ENCODE results near the gene OR6J1. TPM values are rescaled to one million over a fixed set of nuclear protein-coding genes. Genes with fewer than 3 reads are reported as not detected.
"Not testable (repeated sequence)": the region's sequence is repeated elsewhere in the genome, so short reads cannot be mapped to it uniquely, and the experiment has no call there.

The OR6J1 gene
- polyA plus RNA-seq (2013, experiment 1 of 2; ENCODE audit: insufficient read length), result 0.19 TPM
- 0.14 TPM for polyA plus RNA-seq (2013, experiment 2 of 2; ENCODE audit: insufficient read length)

DNA sequence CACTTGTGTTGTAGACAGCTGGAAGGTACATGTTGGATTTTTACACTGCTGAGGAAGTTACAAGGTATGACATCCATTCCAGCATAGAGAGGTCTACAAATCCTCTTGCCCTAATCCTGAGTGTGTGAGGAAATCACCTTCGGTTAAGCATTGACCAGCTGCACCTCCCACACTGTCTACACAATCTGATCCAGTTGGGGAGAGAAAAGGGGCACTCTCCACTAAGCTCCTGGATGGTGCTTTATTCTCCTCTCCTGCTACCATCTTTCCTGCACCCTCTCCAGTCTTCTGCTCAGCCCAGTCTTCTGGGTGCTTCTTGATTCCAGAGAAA lies at the start of gene OR6J1:
Gene OR6J1, minus strand, starts transcription at position 48 of the 331 bp plus-strand sequence. CDS start 9,541 bp downstream, outside the sequence.
- DNase-seq, result no peak

DNA sequence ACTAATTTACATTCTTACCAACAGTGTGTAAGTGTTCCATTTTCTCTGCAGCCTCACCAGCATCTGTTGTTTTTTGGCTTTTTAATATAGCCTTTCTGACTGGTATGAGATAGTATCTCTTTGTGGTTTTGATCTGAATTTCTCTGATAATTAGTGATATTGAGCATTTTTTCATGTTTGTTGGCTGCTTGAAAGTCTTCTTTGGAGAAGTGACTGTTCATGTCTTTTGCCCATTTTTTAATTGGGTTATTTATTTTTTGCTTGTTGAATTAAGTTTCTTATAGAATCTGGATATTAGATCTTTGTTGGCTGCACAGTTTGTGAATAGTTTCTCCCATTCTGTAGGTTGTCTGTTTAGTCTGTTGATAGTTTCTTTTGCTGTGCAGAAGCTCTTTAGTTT lies 48.0 kb upstream of the OR6J1 start:
- DNase-seq, result no peak

DNA sequence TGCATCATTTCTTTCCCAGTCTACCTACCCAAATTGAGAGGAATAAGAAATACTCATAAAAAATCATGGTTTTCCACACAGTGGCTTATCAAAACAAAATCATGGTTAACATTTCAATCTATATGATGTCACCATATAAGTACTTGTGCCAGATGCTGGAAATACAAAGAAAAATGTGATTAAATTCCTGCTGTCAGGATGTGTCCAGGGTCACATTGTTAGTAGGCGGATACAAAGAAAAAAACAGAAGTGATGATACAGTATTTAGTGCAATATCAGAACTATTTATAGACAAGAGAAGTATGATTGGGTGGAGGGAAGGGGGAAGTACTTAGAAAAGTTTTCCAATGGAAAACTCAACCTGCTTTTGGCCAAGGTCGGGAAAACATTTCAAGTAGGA lies 47.0 kb upstream of the OR6J1 start:
- peak; percentile 88 for DNase-seq

DNA sequence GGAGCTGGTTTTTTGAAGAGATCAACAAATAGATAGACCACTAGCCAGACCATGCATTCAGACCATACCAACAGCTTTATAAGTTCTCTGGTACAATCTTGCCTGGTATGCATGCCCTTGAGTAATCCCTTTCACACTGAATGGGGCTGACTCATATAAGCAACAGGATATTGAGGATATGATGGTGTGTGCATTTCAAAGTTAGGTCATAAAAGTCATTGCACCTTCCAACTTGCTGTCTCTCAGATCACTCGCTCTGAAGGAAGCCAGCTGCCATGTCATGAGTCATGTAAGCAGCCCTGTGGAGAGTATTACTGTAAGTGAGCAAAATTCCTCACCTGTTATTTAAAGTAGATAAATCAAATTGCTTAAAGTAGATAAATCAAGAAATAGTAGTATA lies 45.0 kb upstream of the OR6J1 start:
- DNase-seq, result peak; percentile 91

DNA sequence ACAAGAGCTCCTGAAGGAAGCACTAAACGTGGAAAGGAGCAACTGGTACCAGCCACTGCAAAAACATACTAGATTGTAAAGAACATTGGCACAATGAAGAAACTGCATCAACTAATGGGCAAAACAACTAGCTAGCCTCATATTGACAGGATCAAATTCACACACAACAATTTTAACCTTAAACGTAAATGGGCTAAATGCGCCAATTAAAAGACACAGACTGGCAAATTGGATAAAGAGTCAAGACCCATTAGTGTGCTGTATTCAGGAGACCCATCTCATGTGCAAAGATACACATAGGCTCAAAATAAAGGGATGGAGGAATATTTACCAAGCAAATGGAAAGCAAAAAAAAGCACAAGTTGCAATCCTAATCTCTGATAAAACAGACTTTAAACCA lies 43.8 kb upstream of the OR6J1 start:
- DNase-seq, result not testable (repeated sequence)

DNA sequence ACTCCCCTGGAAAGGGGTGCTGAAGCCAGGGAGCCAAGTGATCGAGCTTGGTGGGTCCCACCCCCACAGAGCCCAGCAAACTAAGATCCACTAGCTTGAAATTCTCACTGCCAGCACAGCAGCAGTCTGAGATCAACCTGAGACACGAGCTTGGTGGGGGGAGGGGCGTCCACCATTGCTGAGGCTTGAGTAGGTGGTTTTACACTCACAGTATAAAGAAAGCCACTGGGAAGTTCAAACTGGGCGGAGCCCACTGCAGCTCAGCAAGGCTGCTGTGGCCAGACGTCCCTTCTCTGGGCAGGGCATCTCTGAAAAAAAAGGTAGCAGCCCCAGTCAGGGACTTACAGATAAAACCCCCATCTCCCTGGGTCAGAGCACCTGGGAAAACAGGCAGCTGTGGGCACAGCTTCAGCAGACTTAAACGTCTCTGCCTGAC lies 42.0 kb upstream of the OR6J1 start:
- not testable (repeated sequence) for DNase-seq

DNA sequence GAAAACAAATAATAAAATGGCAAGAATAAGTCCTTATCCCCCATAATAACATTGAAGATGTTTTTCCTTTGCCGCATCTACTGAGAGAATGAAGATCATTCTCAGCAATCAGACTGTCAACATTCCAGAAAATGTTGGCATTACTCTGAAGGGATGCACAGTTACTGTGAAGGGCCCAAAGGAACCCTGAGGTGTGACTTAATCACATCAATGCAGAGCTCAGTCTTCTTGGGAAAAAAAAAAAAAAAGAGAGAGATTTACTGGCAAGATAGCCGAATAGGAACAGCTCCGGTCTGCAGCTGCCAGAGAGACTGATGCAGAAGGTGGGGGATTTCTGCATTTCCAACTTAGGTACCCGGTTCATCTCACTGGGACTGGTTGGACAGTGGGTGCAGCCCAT lies 41.3 kb upstream of the OR6J1 start:
- no peak for DNase-seq

DNA sequence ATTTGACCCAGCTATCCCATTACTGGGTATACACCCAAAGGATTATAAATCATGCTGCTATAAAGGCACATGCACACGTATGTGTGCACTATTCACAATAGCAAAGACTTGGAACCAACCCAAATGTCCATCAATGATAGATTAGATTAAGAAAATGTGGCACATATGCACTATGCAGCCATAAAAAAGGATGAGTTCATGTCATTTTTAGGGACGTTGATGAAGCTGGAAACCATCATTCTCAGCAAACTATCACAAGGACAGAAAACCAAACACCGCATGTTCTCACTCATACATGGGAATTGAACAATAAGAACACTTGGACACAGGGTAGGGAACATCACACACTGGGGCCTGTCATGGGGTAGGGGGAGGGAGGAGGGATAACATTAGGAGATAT lies 39.3 kb upstream of the OR6J1 start:
- DNase-seq, result not testable (repeated sequence)

DNA sequence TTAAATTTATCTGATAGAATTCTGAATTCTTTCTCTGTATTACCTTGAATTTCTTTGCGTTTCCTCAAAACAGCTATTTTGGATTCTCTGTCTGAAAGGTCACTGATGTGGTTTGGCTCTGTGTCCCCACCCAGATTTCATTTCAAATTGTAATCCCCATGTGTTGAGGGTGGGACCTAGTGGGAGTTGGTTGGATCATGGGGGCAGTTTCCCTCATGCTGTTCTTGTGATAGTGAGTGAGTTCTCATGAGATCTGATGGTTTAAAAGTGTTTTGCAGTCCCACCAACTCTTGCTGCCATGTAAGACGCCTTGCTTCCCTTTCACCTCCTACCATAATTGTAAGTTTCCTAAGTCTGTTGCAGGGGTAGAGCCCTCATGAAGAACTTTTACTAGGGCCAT lies 34.1 kb upstream of the OR6J1 start:
- no peak for DNase-seq

DNA sequence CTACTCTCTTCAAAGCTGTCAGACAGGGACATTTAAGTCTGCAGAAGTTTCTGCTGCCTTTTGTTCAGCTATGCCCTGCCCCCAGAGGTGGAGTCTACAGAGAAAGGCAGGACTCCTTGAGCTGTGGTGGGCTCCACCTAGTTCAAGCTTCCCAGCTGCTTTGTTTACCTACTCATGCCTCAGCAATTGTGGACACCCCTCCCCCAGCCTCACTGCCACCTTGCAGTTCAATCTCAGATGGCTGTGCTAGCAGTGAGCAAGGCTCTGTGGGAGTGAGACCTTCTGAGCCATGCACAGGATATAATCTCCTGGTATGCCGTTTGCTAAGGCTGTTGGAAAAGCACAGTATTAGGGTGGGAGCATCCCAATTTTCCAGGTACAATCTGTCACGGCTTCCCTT lies 33.4 kb upstream of the OR6J1 start:
- not testable (repeated sequence) for DNase-seq

DNA sequence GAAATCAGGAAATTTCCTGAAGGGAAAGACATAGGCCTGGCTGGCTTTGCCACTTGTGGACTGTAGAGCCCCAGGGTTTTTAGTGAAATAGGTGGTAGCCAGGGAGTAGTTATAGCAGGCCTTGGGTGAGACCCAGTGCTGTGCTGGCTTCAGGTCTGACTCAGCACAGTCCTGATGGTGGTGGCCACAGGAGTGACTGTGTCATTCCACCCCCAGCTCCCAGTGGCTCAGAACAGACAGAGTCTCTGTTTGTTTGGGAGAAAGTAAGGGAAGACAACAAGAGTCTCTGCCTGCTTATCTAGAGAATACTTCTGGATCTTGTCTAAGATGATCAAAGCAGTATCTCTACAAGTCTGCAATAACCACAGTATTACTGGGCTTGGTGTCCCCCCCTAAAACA lies 27.5 kb upstream of the OR6J1 start:
- DNase-seq, result peak; percentile 55

DNA sequence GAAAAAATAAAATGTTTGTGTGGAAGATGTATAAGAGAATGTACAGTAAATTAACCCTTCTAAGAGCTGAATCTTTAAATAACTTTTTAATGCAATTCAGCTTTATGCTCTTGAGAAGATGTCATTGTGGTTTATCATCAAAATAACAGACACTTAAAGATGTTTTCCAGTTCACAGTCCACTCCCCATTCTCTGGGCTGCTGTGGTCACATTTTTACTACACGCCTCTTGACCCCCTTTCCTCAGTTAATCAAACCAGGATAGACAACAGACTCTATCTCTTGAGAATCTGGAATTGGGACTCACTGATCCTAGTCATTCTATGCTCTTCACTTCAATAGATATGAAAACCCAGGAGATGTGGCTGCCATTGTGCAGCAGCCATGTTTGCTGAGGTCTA lies 24.7 kb upstream of the OR6J1 start:
- peak; percentile 42 for DNase-seq

DNA sequence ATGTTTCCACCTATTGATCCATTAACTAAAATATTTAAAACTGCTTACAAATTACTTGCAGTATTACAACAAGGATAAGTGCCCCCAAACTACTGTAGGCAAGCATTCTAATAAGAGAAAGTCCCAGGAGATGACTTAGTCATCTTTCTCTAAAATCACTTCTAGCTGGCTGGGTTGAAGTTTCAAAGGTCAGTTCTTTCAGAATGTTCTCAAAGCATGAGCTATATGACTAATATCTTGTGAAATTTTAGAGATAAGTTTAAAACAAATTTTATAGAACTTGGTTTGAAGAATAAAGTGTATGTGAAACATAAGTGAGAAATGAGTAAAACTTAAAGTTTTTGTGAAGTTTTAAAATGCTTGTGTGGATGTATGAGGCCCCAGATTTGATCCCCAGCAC lies 24.3 kb upstream of the OR6J1 start:
- DNase-seq, result peak; percentile 86

DNA sequence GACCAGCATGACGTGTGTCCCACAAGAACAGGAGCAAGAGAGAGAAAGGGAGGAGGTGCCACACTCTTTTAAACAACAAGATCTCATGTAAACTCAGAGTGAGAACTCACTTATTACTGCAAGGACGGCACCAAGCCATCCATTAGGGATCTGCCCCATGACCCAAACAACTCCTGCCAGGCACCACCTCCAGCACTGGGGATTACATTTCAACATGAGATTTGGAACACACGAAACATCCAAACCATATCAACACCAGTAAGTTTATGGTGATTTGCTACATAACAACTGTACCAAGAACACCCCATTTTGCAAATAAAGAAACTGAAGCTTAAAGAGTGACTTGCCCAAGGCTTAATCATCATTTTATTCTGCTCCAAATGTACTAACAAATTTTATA lies 23.7 kb upstream of the OR6J1 start:
- no peak for DNase-seq

DNA sequence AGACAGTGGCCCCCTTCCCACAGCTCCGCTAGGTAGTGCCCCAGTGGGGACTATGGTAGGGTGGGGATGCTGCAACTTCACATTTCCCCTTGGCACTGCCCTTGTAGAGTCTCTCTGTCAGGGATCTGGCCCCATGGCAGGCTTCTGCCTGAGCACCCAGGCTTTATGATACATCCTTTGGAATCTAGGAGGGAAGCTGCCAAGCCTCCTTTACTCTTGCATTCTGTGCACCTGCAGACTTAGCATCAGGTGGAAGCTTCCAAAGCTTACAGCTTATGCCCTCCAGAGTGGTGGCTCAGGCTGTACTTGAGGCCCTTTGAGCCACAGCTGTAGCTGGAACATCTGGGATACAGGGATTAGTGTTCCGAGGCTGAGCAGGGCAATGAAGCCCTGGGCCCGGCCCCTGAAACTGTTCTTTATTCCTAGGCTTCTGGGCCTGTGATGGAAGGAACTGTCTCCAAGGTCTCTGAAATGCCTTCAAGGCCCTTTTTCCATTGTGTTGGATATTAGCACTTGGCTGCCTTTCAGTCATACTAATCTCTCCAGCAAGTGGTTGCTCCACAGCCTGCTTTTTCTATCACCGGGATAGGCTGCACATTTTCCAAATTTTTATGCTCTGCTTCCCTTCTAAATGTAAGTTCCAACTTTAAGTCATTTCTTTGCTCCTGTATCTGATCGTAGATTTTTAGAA lies 22.2 kb upstream of the OR6J1 start:
- DNase-seq, result no peak

DNA sequence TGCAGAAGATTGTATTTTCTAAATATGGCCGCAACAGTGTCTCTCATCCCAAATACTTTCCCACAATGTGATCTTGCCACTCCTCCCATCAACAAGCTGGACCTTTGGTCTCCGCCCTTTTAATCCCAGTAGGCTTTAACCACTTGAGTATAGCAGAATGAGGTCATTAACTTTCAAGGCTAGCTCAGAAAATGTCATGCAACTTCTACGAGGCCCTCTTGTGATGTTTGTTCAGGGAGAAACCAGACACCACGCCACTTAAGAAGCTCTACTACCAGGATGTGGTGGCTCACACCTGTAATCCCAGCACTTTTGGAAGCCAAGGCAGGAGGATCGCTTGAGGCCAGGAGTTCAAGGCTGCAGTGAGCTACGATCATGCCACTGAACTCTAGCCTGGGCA lies 20.1 kb upstream of the OR6J1 start:
- peak; percentile 79 for DNase-seq

DNA sequence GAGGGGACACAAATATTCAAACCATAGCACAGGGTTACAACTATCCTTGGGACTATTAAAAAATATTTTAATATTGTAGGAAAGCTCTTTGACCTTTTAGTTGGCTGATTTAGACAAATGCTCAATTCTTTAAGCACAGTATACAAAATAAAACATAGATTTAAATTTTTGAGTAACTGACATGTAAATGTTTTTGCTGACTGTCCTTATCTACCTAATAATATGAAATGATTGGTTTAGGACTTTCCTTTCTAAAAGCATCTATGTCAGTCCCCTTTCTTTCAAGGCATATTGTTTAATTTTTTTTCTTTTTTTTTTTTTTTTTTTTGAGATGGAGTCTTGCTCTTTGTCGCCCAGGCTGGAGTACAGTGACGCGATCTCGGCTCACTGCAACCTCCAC lies 16.5 kb upstream of the OR6J1 start:
- DNase-seq, result no peak

DNA sequence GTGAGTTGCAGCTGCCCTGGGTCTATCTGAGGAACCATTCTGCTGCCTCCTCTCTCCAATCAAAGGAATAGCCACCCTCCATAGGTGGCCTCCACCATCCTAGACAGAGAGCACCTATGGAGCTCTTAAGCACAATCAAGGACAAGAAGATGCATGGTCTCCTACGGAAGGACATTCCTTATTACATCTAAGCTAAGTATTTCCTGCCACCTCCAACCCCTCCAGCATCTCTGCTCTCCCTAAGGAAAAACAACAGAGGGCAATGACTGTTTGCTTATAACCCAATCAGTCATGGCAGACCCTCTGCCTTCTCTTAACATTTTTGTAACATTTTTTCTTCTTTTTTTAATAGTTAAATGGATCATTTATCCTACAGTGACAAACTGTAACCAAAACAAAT lies 14.8 kb upstream of the OR6J1 start:
- no peak for DNase-seq

DNA sequence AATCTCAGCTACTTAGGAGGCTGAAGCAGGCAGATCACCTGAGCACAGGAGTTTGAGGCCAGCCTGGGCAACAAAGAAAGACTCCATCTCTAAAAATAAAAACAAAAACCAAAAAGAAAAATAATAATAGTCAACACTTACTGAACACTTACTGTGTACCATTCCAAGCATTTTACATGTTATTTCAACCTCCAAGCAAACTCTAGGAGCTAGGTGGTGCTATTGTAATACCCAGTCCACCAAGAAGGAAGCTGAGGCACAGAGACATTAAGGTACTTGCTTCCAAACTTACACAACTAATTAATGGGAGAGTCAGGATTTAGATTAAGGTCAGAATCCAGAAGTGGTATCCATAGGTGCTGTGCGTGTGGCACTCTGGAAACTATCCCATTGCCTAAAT lies 13.7 kb upstream of the OR6J1 start:
- DNase-seq, result peak; percentile 42

DNA sequence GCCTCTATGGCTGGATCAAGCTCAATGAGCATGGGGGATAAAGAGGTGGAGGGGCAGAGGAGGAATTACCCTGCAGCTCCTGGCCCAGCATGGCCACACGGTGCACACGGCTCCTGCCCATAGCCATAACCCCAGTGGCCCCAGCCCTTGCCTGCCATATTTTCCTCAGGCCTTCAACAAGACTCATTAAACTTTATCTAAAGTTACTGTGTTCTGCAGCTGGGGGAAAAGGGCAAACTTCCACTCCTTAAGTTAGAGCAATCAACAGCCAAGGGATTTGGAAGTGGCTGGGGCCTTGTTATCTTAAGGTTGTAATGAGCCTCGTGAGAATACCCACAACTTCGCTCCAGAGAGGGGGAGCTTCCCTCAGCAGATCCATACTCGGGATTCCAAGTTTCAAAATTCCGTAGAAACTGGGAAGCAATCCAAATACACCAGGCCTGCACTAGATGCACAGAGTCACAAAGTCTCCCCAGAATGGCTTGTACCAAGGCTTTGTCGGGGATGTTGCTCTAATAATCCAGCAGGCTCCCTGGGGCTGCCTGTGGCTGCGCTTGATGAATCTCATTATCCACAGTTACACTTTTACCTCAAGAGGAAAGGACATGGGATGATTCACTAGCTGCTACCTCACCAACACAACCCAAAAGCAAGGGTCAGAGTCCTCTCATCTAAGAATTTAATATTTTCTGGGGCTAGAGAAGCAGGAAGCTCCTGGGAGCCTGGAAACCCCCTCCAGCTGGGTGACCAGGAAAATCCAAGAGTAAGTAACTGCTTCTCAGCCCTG lies 13.0 kb upstream of the OR6J1 start:
- peak; percentile 86 for DNase-seq

DNA sequence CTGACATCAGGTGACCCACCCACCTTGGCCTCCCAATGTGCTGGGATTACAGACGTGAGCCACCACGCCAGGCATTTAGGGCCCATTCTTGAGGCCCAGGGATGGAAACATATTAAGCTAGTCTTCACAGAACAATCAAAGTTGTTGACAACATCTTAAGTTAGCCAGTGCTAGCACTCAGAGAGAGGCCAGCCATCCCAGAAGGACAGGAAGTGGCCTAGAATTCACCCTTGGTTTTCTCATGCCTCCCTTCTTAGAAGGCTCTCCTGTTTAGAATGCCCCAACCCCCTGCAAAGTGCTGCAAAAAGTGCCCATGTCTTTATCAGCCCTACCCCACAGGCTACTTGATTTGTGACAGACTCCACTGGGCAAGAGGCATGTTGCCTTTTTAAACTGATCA lies 12.1 kb upstream of the OR6J1 start:
- DNase-seq, result no peak

DNA sequence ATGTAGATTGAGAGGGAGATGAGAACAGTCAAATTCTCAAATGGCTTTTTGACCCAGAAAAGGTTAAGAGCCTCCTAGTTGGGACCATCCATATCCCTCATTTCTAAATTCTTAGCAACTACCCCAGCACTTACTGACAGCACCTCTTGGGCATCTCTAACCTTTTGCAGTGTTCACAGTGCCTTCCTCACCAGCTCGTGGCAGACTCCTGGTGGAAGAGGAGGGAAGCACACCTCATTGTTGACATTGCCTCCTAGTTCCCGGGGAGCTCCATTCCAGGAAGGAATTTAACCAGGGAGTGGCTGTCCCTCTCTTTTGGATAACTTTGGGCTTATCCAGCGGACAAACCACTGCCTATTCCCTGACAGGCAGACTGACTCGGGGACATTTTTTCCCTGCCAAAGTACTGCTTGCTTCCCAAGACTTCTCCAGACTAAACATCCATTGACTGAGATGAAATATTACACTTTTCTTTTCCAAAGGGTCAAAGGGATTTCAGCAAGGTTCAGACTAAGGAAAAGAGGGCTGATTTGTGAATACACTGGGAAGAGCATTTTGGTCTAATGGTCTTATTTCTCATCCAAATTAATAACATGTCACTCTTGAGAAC lies 9.0 kb upstream of the OR6J1 start:
- DNase-seq, result peak; percentile 84

DNA sequence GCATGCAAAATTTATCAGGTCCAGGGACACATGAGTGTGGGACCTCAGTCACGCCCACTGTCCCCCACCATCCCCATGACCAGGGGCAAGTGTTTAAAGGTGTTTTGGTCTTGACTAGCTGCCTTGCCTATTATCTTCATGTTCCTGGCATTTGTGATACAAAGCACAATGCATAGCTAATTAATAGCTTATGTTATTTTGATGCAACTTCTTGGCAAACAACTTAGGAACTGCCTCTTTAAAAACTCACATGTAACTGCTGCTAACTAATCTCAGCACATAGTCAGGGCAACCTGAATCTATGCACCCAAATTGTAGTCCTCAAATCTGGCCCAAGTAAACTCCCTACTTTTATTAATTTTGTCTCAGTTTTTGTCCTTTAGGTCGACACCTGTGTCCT lies 7.4 kb upstream of the OR6J1 start:
- no peak for DNase-seq

All from fibroblast of skin of back (primary cell).